Osteocyte (in vitro differentiated cells): ENCODE data around the gene HMX1. TPM values are rescaled to one million over a fixed set of nuclear protein-coding genes. Genes with fewer than 3 reads are reported as not detected.

Experiments used
- DNase-seq: peaks from one replicate; pipeline ENCODE4 v3.0.0; 2021; ENCODE audit warnings: mixed read lengths; ENCODE audit not compliant: unreplicated experiment; ENCODE audit errors: extremely low spot score
- H3K27ac Mint-ChIP-seq: one replicate; pipeline ENCODE4 v1.8.0; 2021; ENCODE audit warnings: mild to moderate bottlenecking, mixed read lengths; ENCODE audit not compliant: unreplicated experiment
- H3K27me3 Mint-ChIP-seq: one replicate; pipeline ENCODE4 v1.8.0; 2021; ENCODE audit warnings: mixed read lengths; ENCODE audit not compliant: unreplicated experiment
- H3K36me3 Mint-ChIP-seq: one replicate; pipeline ENCODE4 v1.8.0; 2021; ENCODE audit warnings: mixed read lengths; ENCODE audit not compliant: unreplicated experiment
- H3K4me1 Mint-ChIP-seq: one replicate; pipeline ENCODE4 v1.8.0; 2021; ENCODE audit warnings: mixed read lengths; ENCODE audit not compliant: unreplicated experiment
- H3K4me3 Mint-ChIP-seq: one replicate; pipeline ENCODE4 v1.8.0; 2021; ENCODE audit warnings: mild to moderate bottlenecking, moderate library complexity, mixed read lengths; ENCODE audit not compliant: unreplicated experiment
- H3K9me3 Mint-ChIP-seq: one replicate; pipeline ENCODE4 v1.8.0; 2021; ENCODE audit warnings: mixed read lengths; ENCODE audit not compliant: unreplicated experiment
- total RNA-seq: library from RNA; stranded (reverse); gene quantifications from 2 replicates; pipeline ENCODE4 v1.2.1, GENCODE V29; 2021
- TF ChIP-seq, protein P1 (sequence below): fragments of 200-600 bp; sonication (generic); IDR thresholded peaks from 2 replicates; pipeline ENCODE4 v1.5.0; 2021; ENCODE audit warnings: antibody characterized with exemption, mild to moderate bottlenecking, moderate library complexity

HMX1 gene
- total RNA-seq, 1 donor from 2014 or later: 3.5 TPM

DNA sequence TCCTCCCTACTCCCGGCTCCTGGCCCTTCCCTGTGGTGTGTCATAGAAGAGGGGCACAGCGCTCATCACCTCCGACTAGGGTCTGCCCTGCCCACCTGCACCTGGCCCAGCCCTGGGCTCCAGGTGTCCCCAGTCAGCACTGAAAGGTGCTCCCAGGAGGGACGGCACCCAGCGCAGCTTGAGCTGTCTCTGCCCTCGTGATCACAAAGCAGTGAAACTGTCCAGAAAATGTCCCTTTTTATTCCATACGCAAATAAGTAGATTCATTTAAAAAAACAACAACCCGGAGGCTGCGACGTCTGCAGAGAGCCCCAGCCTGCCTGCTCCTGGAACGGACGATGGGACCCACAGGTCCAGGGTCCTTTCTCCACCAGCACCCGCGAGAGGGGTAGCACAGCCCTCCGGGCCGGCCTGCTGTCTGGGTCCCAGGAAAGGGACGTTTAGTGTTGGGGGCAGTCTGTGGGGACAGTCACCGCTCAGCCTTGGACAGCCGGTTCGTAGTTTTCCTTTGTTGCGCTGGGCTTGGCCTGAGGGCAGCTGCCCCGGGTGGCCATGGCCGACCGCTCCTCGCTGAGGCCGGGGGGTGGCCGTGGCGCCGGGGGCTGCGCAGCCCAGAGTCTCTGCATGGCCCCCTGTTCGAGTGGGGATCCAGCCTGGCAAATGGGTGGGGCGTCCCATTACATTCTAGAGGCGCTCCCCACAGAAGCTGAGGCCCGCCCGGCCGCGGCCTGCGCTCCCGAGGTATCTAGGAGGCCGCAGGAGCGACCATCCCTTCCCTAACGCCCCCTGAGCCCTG, 4.6 kb downstream of the HMX1 start:
- Mint-ChIP-seq H3K27ac (no peak overlapping the region), H3K9me3 (no peaks in the 10 kb centered on the region), H3K27me3 (peaks cover 23% of the 10 kb centered on the region), H3K36me3 (no peaks in the 10 kb centered on the region), H3K4me3 (no peak overlapping the region), H3K4me1 (peaks cover 8% of the 10 kb centered on the region)
- TF ChIP-seq, protein P1, sequence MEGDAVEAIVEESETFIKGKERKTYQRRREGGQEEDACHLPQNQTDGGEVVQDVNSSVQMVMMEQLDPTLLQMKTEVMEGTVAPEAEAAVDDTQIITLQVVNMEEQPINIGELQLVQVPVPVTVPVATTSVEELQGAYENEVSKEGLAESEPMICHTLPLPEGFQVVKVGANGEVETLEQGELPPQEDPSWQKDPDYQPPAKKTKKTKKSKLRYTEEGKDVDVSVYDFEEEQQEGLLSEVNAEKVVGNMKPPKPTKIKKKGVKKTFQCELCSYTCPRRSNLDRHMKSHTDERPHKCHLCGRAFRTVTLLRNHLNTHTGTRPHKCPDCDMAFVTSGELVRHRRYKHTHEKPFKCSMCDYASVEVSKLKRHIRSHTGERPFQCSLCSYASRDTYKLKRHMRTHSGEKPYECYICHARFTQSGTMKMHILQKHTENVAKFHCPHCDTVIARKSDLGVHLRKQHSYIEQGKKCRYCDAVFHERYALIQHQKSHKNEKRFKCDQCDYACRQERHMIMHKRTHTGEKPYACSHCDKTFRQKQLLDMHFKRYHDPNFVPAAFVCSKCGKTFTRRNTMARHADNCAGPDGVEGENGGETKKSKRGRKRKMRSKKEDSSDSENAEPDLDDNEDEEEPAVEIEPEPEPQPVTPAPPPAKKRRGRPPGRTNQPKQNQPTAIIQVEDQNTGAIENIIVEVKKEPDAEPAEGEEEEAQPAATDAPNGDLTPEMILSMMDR: no peak
- no peak for DNase-seq

DNA sequence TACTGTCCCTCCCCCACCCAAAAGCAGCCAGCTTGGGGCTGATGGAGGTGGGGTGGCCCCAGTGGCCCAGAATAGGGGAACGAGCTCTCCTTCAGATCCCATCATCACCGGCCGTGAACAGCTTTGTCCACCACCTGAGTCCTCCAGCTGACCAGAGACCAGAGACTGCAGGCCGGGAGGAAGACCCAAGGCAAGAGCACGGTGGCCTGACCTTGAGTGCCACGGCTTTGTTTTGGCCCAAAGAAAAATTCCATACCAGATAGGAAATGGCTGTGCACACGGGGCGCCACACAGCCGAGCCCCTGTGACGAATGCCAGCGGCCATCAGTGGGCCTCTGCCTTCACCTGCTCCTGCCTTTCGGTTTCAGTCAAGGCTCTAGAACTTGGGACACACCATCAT, 5.2 kb downstream of the HMX1 start:
- H3K27me3 Mint-ChIP-seq: peaks cover 29% of the 10 kb centered on the region
- no peak overlapping the region for H3K27ac Mint-ChIP-seq
- H3K4me1 Mint-ChIP-seq: peaks cover 9% of the 10 kb centered on the region
- H3K36me3 Mint-ChIP-seq: no peaks in the 10 kb centered on the region
- DNase-seq: no peak
- TF ChIP-seq, protein P1: no peak
- H3K4me3 Mint-ChIP-seq: no peak overlapping the region
- H3K9me3 Mint-ChIP-seq: no peaks in the 10 kb centered on the region

DNA sequence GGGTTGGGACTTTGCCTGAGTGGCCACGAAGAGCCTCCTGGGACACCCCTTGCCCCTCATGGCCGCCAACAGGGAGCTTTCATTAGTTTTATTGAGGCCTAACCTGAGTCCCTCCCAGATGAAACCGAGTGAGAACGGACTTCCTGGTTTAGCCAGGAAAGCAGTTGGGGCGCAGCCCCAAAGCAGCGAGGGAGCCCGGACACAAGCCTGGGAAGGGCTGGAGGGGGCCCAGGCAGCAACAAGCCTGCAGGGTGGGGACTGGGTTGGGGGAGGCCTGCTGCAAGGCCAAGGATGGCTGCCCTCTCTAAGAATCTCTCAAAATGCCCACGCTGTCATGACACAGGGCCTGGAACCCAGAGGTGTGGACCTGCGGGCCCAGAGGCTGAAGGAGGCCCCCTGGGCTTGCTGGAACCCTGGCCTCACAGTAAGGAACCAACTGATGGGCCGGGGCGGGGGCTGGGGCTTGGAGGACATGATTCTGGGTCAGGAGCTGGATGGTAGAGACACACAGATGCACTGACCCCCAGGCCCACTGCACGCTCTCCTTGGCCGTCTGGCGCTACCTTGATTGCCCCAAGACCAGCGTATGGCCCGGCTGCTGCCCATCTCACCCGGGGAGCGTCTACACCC, 5.8 kb downstream of the HMX1 start:
- TF ChIP-seq, protein P1: no peak
- H3K27me3 Mint-ChIP-seq: peaks cover 30% of the 10 kb centered on the region
- no peak for DNase-seq
- no peak overlapping the region for H3K27ac Mint-ChIP-seq
- no peaks in the 10 kb centered on the region for H3K36me3 Mint-ChIP-seq
- H3K4me1 Mint-ChIP-seq: peaks cover 11% of the 10 kb centered on the region
- H3K4me3 Mint-ChIP-seq: no peak overlapping the region
- H3K9me3 Mint-ChIP-seq: no peaks in the 10 kb centered on the region

DNA sequence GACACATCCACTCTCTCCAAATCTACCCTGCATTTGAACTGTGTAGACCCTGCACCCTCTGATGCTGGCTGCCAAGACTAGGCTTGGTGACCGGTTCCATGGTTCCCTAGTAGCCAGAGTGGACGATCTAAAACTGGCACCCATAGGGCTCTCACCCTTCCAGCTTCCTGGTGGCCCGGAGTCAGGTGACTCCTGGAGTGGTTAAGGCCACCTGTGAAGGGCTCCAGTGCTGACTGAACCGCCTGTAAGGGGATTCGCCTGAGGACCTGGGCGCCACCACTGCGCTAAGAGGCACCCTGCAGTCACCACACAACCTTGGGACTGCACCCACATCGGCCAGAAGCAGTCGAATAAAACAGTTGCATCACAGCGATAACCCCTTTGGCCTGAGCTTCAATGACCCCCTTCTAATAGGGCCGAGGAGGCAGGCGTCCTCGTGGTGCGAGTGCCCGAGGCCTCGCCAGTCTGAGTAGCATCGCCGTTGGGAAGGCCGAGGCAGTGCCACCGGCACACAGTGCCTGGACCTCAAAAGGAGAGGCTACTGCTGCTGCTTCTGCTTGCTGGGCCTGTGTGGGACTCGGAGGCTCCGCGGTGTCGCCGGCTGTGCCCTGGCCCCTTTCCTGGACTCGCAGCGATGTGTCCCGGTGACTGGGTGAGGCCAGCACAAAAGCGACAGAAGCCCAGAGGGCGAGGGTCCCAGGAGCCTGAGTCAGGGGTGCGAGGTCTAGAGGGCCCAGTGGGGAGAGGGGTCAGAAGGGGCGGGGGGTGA, 6.5 kb downstream of the HMX1 start:
- peaks cover 28% of the 10 kb centered on the region for H3K27me3 Mint-ChIP-seq

More for the DNA sequence above, 6.5 kb downstream of the HMX1 start:
- no peak for DNase-seq
- no peak overlapping the region for H3K27ac Mint-ChIP-seq
- H3K36me3 Mint-ChIP-seq: no peaks in the 10 kb centered on the region
- no peaks in the 10 kb centered on the region for H3K9me3 Mint-ChIP-seq
- H3K4me3 Mint-ChIP-seq: no peak overlapping the region
- TF ChIP-seq, protein P1: no peak
- H3K4me1 Mint-ChIP-seq: peaks cover 6% of the 10 kb centered on the region
